ENCODE results near the gene ZC3H7B.
"Not testable (repeated sequence)": the region's sequence is repeated elsewhere in the genome, so short reads cannot be mapped to it uniquely, and the experiment has no call there.

ZC3H7B gene, protein sequence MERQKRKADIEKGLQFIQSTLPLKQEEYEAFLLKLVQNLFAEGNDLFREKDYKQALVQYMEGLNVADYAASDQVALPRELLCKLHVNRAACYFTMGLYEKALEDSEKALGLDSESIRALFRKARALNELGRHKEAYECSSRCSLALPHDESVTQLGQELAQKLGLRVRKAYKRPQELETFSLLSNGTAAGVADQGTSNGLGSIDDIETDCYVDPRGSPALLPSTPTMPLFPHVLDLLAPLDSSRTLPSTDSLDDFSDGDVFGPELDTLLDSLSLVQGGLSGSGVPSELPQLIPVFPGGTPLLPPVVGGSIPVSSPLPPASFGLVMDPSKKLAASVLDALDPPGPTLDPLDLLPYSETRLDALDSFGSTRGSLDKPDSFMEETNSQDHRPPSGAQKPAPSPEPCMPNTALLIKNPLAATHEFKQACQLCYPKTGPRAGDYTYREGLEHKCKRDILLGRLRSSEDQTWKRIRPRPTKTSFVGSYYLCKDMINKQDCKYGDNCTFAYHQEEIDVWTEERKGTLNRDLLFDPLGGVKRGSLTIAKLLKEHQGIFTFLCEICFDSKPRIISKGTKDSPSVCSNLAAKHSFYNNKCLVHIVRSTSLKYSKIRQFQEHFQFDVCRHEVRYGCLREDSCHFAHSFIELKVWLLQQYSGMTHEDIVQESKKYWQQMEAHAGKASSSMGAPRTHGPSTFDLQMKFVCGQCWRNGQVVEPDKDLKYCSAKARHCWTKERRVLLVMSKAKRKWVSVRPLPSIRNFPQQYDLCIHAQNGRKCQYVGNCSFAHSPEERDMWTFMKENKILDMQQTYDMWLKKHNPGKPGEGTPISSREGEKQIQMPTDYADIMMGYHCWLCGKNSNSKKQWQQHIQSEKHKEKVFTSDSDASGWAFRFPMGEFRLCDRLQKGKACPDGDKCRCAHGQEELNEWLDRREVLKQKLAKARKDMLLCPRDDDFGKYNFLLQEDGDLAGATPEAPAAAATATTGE

DNA sequence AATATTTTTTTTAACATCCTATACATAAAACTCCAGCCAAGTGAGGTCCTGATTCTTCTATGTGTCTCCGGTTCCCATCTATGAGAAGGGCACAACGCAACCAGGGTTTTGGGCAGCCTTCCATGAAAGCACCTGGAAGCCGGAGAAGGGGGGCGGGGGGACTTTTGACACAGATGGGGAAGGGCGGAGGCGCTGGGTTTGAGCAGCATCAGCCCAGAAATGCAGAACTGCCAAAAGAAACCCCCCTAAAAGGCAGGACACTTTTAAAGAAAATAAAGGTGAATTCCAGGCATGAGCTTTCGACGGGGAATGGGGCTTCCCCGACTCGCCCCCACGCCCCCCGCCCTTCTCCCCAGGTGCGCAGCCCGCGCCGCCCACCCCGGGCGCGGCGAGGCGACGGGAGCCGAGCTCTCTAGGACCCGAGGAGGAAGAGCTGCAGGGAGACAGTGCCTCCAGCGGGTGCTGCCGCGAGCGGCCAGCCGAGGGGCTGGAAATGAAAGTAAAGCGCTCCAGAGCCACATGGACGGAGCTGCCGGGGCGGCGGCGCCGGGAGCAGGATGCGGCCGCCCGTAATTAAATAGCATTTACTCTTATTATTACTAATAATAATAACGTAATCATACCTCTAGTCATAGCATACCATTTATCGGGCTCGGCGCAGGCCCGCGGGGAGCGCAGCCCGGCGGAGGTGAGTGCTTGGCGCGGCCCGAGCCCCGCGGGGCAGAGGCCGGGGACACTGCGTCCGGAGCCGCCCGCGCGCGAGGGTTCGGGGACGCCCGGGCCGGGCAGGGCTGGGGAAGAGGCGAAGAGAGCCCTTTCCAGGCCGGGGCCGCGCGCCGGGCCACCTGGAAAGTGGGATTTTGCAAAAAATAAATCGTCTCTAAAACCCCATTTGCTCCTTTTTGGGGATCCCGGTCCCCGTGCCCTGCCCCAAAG, at the start of gene ZC3H7B:
Gene ZC3H7B, plus strand, starts transcription at position 441 of the 936 bp plus-strand sequence. CDS start 19,136 bp downstream, outside the sequence.
- DNase-seq (ENCODE audit: low spot score), result peak; percentile 83

DNA sequence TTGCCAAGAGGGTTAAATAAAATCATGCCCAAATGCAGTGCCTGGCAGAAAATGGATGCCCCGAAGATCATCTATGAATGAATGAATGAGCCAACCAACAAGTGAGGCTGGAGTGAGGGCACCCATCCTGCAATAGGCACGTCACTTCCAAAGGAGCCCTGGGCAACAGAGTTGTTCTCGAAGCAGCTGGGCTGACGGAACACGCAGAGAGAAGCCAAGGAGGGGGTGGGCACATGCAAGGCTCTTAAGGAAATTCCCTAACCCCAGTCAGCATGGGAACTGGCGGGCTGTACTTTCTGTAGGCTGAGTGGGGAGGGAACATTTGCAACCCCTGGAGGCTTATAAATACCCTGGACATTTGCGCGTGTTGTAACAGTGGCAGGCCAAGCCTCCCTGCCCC, 49.0 kb upstream of the ZC3H7B start:
- DNase-seq (ENCODE audit: low spot score), result no peak

DNA sequence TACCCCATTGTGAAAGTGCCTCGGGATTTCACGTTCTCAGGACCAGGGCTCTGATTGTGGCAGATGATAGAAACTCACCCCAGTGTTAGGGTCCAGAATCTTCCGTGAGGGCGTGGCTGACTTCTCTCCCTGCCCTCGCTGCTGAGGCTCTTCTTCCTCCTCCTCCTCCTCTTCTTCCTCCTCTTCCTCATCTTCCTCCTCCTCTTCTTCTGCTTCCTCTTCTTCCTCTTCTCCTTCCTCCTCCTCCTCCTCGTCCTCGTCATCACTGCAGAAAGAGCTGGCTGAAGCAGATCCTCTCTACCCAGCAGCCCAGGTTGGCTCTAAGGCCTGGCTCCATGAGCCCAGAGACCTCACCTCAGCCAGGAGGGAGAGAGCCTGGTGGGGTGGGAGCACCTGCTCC, 47.1 kb upstream of the ZC3H7B start:
- no peak for DNase-seq (ENCODE audit: low spot score)

DNA sequence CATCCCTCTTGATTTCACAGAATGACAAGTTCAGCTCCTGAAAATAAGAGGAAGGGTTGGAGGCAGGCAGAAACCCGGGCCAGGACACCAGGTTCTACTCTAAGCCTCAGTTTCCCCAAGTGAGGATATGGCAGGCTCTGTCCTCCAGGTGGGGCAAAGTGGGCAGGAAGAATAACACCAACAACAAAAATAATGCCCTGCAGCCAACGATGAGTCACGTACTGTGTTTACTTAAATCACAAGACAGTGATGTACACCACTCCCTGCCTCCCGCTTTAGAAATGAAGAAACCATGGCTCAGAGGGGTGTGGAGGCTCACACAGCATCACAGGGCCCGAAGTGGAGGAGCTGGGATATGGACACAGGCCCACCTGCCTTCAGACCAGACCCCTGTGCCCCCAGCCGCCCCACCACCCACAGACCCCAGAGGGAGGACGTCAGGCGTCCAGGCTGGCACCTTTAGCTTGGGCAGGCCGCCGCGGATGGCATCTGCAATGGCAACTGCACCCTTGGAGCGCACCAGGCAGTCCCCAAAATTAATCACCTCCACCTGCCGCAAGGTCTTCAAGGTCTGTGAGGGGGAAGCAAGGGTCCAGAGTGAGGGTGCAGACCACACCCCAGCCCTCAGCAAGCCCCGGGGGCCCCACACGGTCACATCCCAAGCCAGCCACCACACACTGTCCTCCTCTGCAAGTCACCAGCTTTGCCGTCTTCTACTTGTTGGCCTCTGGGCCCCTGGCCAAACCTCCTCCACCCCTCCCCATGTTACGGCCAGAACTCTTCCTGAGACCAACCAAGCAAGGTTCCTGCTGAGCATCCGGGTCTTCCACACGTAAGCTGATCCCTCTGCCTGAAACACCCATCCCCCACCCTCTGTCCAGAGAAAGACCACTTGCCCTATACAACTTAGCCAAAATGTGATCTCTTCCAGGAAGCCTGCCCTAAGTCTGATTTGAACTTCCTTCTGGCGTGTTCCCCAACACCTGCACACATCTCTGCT, 44.8 kb upstream of the ZC3H7B start:
- no peak for DNase-seq (ENCODE audit: low spot score)

DNA sequence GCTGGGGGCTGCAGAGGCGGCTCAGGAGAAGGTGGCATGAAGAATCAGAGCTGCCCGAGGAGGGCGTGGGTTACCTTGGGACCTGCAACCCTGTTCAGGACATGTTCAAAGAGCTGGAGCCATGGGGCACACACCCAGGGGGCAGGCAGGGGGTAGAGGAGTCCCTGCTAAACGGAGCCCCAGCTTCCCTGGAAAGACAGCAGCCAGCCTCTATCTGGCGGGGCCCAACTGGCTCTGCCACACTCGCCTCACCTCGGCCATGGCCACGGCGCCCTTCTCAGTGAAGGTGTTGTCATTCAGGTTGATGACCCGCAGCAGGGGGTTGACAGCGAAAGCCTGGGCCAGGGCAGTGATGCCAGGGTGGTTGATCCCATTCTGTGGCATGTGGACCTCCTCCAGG, 43.6 kb upstream of the ZC3H7B start:
- no peak for DNase-seq (ENCODE audit: low spot score)

DNA sequence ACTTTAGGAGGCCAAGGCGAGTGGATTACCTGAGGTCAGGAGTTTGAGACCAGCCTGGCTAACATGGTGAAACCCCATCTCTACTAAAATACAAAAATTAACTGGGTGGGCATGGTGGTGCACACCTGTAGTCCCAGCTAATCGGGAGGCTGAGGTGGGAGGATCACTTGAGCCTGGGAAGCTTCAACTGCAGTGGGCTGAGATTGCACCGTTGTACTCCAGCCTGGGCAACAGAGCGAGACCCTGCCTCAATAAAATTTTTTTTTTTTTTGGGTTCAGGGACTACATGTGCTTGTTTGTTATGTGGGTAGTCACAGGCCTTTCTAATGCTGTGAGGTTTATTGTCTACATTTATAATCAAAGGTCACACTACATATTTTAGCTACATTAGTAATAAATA, 41.6 kb upstream of the ZC3H7B start:
- DNase-seq (ENCODE audit: low spot score), result not testable (repeated sequence)

DNA sequence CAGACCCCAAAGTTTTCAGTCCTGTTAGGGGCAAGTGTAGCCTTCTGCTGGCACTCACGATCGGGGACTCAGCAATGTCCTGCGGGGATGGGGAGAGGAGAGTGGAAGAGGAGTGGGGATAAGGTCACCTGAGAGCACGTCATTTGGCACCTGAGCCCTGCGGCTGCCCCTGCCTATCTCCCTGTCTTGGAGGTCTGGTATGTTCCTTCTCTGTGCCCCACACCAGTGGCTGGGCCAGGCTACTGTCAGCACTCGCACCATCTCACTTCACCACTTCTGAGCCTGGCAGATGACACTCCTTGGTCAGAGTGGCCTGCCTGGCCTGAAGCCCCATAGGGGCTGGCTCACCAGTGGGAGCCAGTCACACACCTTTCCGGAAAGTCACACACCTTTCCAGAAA, 40.5 kb upstream of the ZC3H7B start:
- DNase-seq (ENCODE audit: low spot score), result no peak

DNA sequence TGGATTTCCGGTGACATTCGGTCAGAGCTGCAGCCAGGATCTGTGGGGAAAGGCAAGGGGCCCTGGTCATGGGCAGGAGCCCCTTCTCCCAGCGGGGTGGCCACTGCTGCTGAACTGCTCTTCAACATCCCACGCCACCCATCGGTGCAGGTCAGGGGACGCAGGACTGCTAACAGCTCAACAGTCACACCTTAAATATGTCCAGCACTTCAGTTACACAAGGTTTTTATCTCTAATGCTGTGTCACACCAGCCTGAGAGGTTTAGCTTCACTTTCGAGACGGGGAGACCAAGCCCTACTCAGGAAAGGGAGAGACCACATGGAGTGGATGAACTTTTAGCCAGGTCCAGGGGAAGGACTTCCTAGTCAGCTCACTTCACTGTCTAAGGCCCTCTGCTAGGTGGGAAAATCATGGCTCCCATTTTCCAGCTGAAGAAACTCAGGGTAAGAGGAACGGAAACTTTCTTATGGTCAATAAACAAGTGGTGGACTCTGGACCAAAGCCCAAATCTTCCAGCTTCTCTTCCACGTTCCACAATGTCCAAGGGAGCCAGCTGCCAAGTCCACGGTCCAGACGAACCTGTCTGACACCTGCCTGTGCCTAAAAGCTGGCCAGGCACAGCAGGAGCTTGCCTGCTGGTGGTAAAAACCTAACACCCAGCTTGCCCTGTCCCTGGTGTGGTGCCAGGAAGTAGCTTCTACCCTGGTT, 39.6 kb upstream of the ZC3H7B start:
- DNase-seq (ENCODE audit: low spot score), result no peak

DNA sequence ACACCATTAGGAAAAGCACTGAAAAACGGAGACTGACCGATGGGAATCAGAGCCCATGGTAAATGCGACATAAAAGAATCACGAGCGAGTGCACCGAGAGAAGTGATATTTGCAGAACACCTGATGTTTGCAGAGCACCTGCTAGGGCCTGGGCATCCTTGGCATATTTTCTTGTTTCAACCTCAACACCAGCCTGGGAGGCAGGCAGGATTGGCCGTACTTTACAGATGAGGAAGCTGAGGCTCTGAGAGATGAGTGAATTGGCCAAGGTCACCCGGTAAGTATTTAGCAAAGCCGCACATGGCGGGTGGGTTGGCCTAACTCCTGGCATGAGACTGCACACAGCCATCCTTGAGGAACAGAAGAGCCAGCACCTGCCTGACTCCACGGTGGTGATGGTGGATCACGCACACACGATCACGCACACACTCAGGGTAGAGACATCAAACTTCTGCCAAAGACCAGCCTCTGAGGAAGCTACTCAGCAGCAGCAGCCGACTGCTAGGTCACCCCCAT, 39.0 kb upstream of the ZC3H7B start:
- no peak for DNase-seq (ENCODE audit: low spot score)

DNA sequence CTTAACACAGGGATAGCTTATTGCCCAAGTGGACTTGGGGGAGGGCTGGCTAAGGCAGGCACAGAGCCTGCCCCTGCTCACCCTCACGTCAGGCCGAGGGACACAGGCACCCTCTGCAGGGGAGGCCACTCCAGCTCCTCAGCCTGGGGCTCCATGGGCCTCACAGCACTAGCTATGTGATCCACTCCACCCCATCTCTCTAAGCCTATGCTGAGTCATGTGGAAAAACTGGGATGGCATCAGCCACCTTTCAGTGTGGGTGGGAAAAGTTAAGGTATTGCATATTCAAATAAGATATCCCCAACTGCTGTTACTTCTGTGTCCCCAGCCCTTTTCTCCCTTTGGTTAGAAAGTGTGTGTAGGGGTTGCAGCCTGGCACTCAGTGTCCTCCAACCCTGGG, 37.6 kb upstream of the ZC3H7B start:
- no peak for DNase-seq (ENCODE audit: low spot score)

DNA sequence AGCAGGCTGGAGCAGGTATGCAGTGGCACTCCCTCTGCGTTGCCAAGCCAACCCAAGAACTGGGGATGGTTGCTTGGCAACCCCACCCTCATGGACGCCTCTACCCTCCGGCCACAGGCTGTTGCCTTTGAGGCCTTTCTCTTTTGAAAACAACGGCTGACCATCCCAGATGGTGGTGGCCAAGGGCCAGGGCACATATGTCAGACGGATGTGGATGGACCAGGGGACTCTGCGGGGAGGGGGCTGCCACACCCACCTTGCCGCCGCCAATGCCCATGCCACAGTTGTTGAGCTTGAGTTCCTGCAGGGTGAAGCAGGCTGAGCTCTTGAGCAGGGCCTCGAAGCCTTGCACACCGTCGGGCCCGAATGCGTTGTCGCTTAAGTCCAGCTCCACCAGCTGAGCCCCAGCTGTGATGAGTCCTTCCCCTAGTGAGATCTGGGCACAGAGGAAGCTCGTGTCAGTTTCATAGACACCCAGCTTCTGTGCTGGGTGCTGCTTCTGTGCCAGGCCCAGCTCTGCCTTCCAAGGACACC, 36.9 kb upstream of the ZC3H7B start:
- DNase-seq (ENCODE audit: low spot score), result no peak

DNA sequence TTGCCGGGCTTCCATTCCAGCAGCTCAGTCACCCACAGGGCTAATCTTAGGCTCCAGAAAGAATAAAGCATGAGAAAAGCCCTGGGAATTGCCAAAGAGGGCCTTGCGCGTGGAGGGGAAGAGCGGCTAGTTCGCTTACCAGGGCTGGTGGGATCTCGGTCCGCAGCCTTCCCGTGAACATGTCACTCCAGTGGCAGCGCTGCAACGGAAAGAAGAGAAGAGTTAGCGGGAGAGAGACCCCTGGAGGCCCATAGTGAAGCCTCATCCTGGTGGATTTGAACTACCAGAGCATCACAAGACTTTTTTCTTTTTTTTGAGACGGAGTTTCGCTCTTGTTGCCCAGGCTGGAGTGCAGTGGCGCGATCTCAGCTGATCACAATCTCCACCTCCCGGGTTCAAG, 33.4 kb upstream of the ZC3H7B start:
- DNase-seq (ENCODE audit: low spot score), result no peak

DNA sequence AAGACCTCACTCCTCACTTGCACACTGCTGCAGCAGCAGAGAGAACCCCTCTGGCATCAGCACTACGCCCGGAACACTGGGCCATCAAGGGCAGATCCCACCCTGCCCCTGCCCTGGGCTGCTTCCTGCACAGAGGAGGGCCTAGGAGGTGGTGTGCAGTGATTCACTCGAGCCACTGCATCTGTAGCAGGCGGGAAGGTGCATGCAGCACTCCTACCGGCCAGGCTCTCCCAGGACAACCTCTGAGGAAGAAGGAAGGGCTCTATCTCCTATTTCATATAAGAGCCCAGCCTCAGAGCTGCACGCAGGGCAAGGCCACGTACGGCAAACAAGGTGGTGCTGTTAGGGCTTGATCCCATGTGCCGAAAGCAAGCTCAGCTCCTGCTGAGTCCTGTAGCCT, 29.5 kb upstream of the ZC3H7B start:
- no peak for DNase-seq (ENCODE audit: low spot score)

DNA sequence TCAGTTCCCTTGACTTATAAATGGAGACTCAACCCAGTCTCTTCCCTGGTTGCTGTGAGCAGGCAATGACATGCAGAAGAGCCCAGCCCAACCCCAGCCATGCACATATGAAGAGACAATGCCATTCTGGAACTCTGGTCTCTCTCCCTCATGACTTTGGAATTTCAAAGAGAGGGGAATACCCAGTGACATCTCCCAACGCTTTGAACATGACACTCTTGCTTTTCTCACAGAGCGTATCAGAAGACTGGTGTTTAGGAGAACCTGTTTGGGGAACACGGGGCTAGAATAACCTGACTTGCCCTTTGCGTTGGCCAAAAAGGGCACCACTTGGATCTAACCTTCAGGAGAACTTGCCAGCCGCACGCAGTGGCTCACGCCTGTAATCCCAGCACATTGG, 28.2 kb upstream of the ZC3H7B start:
- no peak for DNase-seq (ENCODE audit: low spot score)

DNA sequence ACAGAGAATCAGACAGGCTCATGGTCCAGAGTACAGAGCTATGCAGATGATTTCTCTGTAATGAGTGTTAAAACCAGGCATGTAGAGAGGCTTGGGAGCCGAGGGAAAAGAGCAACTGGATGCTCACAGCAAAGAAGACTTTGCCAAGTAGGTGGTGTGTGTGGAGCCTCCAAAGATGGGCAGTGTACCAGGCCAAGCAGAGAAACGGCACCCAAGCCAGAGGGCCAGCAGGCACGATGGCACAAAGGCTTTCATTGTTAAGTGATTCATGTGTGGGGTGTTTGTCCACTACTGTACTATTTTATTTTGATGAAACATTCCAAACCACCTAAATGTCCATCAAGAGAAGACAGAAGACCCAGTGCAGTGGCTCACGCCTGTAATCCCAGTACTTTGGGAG, 26.5 kb upstream of the ZC3H7B start:
- DNase-seq (ENCODE audit: low spot score), result no peak

DNA sequence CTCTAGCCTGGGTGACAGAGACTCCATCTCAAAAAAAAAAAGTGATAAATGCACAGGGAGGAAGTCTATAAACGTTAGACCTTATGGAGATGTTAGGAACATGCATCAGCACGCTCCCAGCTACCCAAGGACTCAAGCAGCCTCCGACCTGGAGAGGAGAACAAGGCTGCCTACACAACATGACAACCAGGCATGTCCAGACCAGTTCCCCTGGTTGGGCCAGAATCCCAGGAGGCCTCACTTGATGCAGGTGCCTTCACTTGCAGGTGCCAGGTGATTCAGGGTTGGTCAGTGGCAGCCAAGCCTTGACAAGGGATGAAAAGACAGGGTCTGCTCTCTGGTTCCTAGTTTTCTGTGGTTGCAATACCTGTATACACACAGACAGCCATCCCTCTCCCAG, 21.3 kb upstream of the ZC3H7B start:
- no peak for DNase-seq (ENCODE audit: low spot score)

DNA sequence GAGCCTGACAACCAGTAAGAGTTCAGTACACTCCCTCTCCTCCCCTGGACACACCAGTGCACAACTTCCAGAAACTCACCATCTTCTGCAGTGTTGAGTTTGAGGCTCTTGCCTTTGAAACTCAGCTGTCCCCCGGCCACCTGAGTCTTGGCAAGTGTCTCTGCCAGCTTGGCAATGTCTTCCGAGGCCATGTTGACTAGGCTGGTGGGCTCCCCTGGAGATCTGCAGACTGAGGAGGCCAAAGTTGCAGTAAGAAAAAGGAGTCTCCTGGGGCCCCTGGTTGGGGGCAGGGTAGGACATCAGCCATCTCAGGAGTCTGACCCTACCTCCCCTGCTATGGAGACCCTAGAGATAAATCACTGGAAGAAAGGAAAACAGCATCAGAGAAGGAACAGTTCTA, 20.5 kb upstream of the ZC3H7B start:
- DNase-seq (ENCODE audit: low spot score), result no peak

DNA sequence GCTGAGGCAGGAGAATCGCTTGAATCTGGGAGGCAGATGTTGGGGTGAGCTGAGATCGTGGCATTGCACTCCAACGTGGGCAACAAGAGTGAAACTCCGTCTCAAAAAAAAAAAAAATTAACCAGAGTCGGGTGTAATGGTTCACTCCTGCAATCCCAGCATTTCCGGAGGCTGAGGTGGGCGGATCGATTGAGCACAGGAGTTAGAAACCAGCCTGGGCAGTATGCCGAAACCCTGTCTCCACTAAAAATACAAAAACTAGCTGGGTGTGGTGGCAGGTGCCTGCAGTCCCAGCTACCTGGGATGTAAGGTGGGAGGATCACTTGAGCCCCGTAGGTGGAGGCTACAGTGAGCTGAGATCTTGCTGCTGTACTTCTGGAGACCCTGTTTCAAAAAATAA, 16.9 kb upstream of the ZC3H7B start:
- DNase-seq (ENCODE audit: low spot score), result no peak

DNA sequence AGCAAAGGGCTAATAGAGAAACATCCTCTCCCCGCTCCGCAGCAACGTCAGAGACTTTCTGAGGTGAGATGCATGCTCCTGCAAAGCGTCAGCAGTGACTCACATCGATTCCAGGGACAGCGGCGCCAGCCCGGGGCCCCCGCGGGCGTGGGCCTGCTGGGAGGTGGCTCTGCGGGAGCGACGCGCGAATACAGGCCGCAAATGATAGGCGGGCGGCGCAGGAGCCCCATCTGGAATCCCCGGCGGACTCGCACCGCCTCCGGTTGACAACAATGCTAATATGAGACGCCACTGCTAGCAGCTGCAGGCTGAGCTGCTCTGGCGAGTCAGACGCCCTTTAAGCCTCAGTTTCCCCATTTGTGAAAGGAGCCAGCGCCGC, 15.9 kb upstream of the ZC3H7B start:
- DNase-seq (ENCODE audit: low spot score), result no peak
